Retinal pigment epithelial cell (primary cell): ENCODE measurements around the gene FCHSD2.
"Not testable (repeated sequence)": the region's sequence is repeated elsewhere in the genome, so short reads cannot be mapped to it uniquely, and the experiment has no call there.

Source experiments
- DNase-seq: peaks from one replicate; pipeline ENCODE4 v3.0.0-alpha.2; 2010; ENCODE audit warnings: low read depth
- H3K4me3 ChIP-seq: 2 replicates; pipeline ENCODE4 v1.5.1; 2011; ENCODE audit warnings: mild to moderate bottlenecking, low read length, control low read depth, moderate library complexity
- TF ChIP-seq, protein P1 (sequence below): conservative IDR thresholded peaks from 2 replicates; pipeline ENCODE4 v1.5.1; 2011; ENCODE audit warnings: low read depth, low read length, control low read depth, inconsistent platforms

FCHSD2 gene

DNA sequence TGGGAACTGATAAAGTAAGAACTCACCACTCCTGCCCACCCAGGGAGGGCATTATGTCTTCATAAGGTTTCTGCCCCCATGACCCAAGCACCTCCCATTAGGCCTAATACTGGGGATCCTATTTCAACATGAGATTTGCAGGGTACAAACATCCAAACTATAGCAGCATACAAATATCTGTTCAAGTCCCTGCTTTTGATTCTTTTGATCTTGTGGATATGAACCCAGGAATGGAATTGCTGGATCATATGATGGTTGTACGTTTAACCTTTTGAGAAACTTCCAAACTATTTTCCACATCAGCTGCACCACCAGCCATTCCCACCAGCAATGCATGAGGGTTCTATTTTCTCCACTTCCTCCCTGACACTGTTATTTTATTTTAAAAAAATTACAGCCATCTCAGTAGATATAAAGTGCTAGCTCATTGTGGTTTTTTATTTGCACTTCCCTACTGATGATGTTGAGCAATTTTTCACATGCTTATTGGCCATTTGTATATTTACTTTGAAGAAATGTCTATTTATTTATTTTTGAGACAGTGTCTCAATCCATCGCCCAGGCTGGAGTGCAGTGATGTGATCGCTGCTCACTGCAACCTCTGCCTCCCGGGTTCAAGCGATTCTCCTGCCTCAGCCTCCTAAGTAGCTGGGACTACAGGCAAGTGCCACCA, 335.0 kb downstream of the FCHSD2 start:
- DNase-seq = no peak
- no peak overlapping the region for H3K4me3 ChIP-seq
- TF ChIP-seq, protein P1, sequence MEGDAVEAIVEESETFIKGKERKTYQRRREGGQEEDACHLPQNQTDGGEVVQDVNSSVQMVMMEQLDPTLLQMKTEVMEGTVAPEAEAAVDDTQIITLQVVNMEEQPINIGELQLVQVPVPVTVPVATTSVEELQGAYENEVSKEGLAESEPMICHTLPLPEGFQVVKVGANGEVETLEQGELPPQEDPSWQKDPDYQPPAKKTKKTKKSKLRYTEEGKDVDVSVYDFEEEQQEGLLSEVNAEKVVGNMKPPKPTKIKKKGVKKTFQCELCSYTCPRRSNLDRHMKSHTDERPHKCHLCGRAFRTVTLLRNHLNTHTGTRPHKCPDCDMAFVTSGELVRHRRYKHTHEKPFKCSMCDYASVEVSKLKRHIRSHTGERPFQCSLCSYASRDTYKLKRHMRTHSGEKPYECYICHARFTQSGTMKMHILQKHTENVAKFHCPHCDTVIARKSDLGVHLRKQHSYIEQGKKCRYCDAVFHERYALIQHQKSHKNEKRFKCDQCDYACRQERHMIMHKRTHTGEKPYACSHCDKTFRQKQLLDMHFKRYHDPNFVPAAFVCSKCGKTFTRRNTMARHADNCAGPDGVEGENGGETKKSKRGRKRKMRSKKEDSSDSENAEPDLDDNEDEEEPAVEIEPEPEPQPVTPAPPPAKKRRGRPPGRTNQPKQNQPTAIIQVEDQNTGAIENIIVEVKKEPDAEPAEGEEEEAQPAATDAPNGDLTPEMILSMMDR = no peak

DNA sequence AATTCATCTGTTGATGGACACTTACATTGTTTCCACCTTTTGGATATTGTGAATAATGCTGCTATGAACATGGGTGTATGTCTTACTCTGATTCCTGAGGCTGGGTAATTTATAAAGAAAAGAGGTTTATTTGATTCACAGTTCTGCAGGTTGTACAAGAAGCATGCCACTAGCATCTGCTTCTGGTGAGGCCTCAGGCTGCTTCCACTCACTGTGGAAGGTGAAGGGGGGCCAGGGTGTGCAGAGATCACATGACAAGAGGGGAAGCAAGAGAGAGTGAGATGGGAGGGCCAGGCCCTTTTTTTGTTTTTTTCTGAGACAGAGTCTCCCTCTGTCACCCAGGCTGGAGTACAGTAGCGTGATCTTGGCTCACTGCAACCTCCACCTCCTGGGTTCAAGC, 335.7 kb downstream of the FCHSD2 start:
- H3K4me3 ChIP-seq, DNase-seq: not testable (repeated sequence)

DNA sequence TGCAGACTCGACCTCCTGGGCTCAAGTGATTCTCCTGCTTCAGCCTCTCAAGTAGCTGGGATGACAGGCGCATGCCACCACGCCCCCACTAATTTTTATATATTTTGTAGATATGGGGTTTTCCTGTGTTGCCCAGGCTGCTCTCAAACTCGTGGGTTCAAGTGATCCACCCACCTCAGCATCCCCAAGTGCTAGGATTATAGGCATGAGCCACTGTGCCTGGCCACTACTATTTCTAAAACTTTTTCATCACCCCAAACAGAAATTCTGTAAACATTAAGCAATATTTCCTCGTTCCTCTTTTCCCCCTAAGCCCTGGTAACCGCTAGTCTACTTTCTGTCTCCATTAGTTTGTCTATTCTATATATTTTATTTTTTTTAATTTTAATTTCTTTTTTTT, 336.9 kb downstream of the FCHSD2 start:
- no peak overlapping the region for H3K4me3 ChIP-seq
- DNase-seq = no peak
- TF ChIP-seq, protein P1 = no peak

DNA sequence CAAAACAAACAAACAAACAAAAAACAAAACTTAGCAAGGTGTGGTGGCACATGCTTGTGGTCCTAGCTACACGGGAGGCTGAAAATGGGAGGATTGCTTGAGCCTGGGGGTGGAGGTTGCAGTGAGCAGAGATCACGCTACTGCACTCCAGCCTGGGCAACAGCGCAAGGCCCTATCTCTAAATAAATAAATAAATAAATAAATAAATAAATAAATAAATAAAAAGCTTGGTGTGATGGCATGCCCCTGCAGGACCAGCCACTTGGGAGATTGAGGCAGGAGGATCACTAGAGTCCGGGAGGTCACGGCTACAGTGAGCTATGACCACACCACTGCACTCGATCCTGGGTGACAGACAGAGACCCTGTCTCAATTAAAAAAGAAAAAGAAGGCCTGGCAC, 339.3 kb downstream of the FCHSD2 start:
- DNase-seq = no peak
- TF ChIP-seq, protein P1 = no peak
- no peak overlapping the region for H3K4me3 ChIP-seq

DNA sequence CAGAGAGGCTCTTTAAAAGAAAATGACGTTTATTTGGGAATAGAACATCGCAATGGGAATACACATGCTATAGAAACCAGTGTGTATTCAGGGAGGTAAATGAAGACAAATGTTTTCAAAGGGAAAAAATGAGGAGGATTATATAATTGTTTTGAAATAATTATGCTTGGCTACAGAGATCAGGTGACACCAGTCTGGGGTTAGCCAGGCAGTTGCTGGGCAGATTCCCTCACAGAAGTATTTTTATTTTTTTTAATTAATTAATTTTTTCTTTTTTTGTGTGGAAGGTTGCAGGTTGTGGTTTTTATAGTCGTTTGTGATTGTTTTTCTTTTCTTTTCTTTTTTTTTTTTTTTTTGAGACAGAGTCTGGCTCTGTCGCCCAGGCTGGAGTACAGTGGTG, 342.7 kb downstream of the FCHSD2 start:
- H3K4me3 ChIP-seq = no peak overlapping the region
- TF ChIP-seq, protein P1 = no peak
- DNase-seq = no peak

DNA sequence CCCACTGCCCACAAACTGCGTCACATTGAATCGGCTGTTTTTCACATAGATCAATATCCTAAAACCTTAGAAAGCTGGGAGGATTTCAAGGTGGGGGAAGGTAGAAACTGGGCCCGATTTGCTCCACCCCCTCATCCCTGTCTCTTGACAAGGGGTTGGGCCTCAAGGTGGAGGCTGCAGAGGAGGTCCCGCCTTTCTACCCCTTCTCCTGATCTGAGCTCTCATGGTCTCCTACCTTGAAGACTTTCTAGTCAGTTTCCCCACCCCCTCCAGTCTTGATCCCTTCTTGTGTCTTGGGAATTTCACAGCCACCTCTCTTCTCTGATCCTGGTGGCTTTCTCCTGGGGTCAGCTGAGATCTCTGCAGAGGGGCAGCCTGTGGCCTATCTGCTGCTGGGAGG, 343.8 kb downstream of the FCHSD2 start:
- no peak for DNase-seq
- H3K4me3 ChIP-seq = no peak overlapping the region
- TF ChIP-seq, protein P1 = no peak

DNA sequence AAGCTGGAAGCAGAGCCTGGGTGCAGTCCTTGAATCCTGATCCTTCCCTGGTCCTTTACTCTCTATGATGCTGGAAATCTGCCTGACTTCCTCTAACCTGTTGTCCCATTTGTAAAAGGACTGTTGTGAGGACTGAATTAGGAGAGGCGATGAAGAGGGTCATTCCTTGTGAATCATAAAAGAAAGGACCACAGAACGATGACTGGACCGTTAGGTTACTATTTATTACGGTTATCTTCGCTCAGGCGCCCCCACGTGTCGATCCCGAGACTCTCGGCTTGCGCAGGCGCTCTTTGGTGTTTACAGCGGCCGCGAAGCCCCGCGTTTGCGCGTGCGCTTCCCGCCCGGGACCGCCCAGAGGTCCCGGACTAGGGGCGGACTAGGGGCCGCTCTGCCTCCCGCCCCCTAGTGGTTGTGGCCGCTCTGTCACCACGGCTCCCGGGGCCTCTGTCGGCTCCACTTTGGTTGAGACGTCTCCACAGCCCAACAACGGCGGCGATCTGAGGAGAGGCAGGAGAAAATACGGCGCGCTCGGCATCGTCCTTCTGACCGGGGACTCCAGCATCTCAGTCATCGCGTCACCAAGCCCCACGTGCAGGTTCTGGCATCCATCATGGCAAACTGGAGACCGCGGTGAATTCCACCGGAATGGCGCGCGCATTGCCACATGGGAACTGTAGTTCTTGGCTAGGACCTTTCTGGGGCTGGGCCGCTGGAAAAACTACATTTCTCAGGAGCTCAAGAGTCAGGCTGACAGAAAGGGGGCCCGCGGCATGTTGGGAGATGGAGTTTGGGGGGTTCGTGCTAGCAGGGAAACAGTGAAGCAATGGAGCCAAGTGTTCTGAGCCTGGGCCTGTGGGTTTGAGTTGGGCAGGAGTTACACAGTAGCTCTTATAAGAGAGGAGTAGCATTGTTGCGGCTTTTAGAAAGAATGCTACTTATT, 348.4 kb downstream of the FCHSD2 start, which contains the start of gene STARD10:
Gene STARD10 (minus strand): TSS at position 623 of the 943 bp plus-strand sequence. CDS start 12,866 bp downstream, outside the sequence.
- TF ChIP-seq, protein P1 = peak; percentile 90
- peak; percentile 76 for DNase-seq
- H3K4me3 ChIP-seq = peak within 1 kb of the TSS; percentile 85
